Fibroblast of mammary gland (primary cell): ENCODE results near the gene DPAGT1.

ENCODE experiments used
- DNase-seq: peaks from one replicate; pipeline ENCODE4 v3.0.0-alpha.2; 2010; ENCODE audit warnings: low read depth
- H3K4me3 ChIP-seq: 2 replicates; pipeline ENCODE4 v1.5.1; 2011; ENCODE audit warnings: low read depth, mild to moderate bottlenecking, low read length, moderate library complexity; ENCODE audit not compliant: control insufficient read depth
- CTCF ChIP-seq: conservative IDR thresholded peaks from 2 replicates; pipeline ENCODE4 v1.5.1; 2011; ENCODE audit warnings: low read depth, low read length, inconsistent platforms; ENCODE audit not compliant: control insufficient read depth, insufficient read depth

Gene DPAGT1

DNA sequence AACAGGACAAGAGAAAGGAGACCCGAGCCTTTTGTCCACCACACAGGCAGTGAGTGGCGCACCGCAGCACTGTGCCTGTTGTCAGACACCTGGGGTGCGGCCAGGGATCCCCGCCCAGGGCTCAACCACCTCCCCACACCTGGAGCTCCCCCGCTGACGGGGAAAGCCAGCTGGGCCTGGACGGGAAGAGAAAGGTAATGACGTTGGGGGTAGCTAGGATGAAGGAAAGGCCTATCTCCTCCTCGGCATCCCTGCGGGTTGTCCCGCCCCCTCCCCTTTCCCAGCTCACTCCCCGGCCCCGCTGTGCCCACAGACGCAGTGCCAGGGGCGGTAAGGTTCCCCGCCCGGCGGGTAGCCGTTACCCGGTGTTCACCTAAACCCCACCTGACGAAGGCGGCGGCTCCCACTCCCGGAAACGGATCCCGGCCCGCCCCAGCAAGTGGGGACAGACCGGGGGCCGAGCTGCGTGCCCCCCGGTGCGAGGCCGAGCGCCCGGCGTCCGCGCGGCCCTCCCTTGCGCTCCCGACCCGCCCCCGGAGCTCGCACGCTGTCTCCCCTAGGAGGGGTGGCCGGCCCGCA, 45.1 kb downstream of the DPAGT1 start:
- no peak for TF ChIP-seq CTCF
- peak overlapping the region; percentile 81 for H3K4me3 ChIP-seq
- DNase-seq = no peak

GRCh38 chr11:119055901-119056300, 45.8 kb downstream of the DPAGT1 start:
- peak; percentile 5 for TF ChIP-seq CTCF
- DNase-seq = peak; percentile 51
- peak overlapping the region; percentile 81 for H3K4me3 ChIP-seq

GRCh38 chr11:119054418-119054817, 47.2 kb downstream of the DPAGT1 start:
- TF ChIP-seq CTCF = no peak
- no peak for DNase-seq
- H3K4me3 ChIP-seq = no peak overlapping the region

- no peak for DNase-seq
- H3K4me3 ChIP-seq = no peak overlapping the region
- TF ChIP-seq CTCF = no peak
These were observed 49.4 kb downstream of the DPAGT1 start for GRCh38 chr11:119052163-119052814.

- H3K4me3 ChIP-seq = no peak overlapping the region
- TF ChIP-seq CTCF = no peak
- DNase-seq = no peak
These were observed 50.1 kb downstream of the DPAGT1 start for GRCh38 chr11:119051440-119052162.

DNA sequence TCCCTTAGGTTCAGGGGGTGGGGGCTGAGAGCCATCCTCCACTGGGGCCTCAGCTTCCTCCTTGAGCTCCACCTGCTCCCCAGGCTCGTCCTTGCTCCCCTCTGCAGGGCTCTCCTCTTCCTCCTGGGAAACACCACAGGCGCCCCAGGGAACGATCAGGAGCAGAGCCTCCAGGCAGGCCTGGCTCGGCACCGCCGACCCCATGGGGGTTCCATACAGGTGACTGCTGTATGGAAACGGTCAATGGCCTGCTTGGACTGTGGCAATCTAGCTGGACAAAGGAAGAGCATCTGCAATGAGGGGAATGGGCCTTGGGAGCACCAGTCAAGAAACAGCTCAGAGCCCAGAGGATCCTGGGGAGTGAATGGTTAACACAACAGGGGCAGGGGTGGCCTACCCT, 52.6 kb downstream of the DPAGT1 start:
- TF ChIP-seq CTCF = no peak
- DNase-seq = no peak
- H3K4me3 ChIP-seq = no peak overlapping the region
